Measurements from ENCODE around the gene SULT1B1.
A peak's percentile ranks its signal among the peaks of the same experiment; 100 is the strongest.

The SULT1B1 gene

GRCh38 chr4:69730002-69730401 is 30.4 kb downstream of the SULT1B1 start:
- TF ChIP-seq CTCF (conservative IDR thresholded peaks at IDR 0.05; ENCODE audit: low read depth): no peak

DNA sequence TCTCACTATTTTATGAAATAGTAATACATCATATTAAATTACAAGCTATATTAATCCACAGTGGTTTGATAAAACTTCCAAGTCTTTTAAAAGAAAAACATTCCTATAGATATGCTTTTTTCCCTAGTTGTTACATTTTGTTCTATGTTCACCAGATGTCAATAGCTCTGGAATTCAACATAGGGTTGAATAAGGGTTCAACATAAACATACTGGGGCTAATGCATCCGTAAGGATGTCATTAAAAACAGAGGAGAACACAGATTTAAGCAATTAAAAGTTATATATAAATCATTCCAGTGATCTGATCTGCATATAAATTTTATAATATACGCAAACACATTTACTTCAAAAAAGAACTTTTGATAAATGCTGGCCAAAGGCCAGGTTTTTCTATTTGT is 32.5 kb downstream of the SULT1B1 start:
- POLR2A ChIA-PET (ENCODE audit: low non-redundant PET): no interaction called here
- CTCF ChIA-PET: interaction anchor here (0.5 kb wide), 1 partner anchor 81 kb away, joined by 4 read pairs; no protein-coding TSS in a partner anchor
- TF ChIP-seq CTCF (conservative IDR thresholded peaks at IDR 0.05; ENCODE audit: low read depth): no peak
- H3K27ac ChIP-seq: no peak overlapping the region
- no peak for DNase-seq (ENCODE audit: low spot score)

More at GRCh38 chr4:69730002-69730401, 30.4 kb downstream of the SULT1B1 start:
- no peak for DNase-seq (ENCODE audit: low spot score)
- POLR2A ChIA-PET (ENCODE audit: low non-redundant PET): no interaction called here
- H3K27ac ChIP-seq: no peak overlapping the region
- CTCF ChIA-PET: interaction anchor here (0.6 kb wide), 1 partner anchor 131 kb away, joined by 4 read pairs; no protein-coding TSS in a partner anchor

DNA sequence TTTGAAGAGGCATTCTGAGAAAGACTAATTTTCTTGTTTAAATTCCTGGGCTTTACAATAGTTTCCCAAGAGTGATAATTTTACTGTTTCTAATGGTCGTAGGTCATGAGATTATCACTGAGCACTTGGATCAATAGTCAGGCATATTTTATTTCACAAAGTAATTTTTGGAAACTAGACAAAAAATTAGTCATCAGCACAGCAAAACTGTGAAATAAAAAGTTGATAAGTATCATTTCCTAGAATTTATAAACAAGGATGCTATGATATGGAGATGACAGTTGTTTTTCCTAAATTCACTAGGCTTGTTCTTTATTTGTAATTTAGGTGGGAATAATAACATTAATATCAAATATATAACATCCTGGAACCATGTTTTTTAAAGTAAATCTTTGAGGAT is 33.0 kb downstream of the SULT1B1 start:
- H3K27ac ChIP-seq: no peak overlapping the region
- ChIA-PET CTCF (interaction anchor here (0.5 kb wide), 1 partner anchor 81 kb away, joined by 4 read pairs; no protein-coding TSS in a partner anchor), POLR2A (ENCODE audit: low non-redundant PET) (no interaction called here)
- no peak for DNase-seq (ENCODE audit: low spot score)
- no peak for TF ChIP-seq CTCF (conservative IDR thresholded peaks at IDR 0.05; ENCODE audit: low read depth)

- no peak for DNase-seq (ENCODE audit: low spot score)
- ChIA-PET POLR2A (ENCODE audit: low non-redundant PET) (no interaction called here), CTCF (no interaction called here)
- TF ChIP-seq CTCF (conservative IDR thresholded peaks at IDR 0.05; ENCODE audit: low read depth): no peak
- H3K27ac ChIP-seq: no peak overlapping the region
Measured at GRCh38 chr4:69726971-69727370, 33.4 kb downstream of the SULT1B1 start.

DNA sequence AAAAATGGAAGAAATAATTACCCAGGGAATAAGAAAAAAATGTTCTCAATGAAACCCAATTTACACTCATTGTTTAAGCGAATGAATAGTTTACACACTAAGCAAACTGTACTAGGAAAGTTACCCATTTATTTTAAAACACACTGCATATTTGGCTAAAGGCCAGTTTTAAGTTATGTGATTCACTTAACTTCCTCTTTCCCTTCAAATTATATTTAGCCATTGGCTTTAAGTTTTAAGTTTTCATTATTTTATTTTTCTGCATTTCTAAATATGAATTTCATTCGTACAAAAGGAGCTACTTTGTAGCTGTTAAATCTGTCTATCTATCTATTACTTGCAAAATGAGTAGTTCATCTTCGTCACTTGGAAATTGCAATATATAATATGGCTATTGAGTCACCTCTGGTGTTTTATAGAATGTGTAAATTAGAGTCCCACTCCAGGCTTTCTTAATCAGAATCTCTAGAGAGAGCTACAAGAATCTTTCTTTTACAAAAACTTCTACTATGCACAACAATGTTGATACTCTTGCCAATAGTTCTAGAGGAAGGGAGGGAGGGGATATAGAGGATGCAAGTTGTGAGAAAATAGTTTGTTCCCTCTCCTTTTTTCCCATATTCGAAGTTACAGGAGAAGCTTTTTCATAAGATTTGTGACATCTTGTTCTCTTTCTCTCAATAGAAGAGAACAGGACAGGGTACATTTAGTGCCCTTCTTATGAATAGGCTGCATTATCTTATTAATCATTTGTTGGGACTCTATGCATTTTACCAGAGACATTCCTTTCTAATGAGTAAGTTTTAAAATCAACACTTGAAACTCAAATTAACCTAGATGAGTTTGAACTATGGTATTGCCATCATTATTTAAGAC is 41.8 kb downstream of the SULT1B1 start:
- ChIA-PET CTCF (interaction anchor here (0.6 kb wide), 1 partner anchor 148 kb away, joined by 3 read pairs; no protein-coding TSS in a partner anchor), POLR2A (ENCODE audit: low non-redundant PET) (no interaction called here)
- TF ChIP-seq CTCF (conservative IDR thresholded peaks at IDR 0.05; ENCODE audit: low read depth): no peak
- peak; percentile 30 for DNase-seq (ENCODE audit: low spot score)
- no peak overlapping the region for H3K27ac ChIP-seq

DNA sequence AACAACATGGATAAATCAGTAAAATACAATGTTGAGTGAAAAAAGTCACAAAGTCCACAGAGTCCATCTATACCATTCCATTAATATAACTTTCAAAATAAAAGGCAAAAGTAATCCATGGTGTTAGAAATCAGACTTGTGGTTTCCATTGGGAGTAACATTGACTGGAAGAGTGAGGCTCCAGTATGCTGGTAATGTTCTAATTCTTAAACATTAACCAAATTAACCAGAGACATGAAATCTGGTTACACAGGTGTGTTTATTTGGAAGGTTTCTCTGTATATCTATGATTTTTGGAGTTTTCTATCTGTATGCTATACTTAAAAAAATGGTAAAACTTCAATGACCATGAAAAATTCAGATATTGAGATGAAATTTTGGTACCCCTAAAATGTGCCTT is 42.6 kb downstream of the SULT1B1 start:
- POLR2A ChIA-PET (ENCODE audit: low non-redundant PET): no interaction called here
- H3K27ac ChIP-seq: no peak overlapping the region
- no peak for TF ChIP-seq CTCF (conservative IDR thresholded peaks at IDR 0.05; ENCODE audit: low read depth)
- DNase-seq (ENCODE audit: low spot score): no peak
- CTCF ChIA-PET: interaction anchor here (0.6 kb wide), 1 partner anchor 149 kb away, joined by 3 read pairs; no protein-coding TSS in a partner anchor
